NCI-H446 treated with DMSO at 0.1 percent for 48 hours (cell line): ENCODE data around the gene ADORA1.

Experiments
- DNase-seq: peaks from one replicate; lab custom pipeline; 2025; lab: John Stamatoyannopoulos, UW

Gene ADORA1

GRCh38 chr1:203095061-203095690 is 32.4 kb upstream of the ADORA1 start:
- no peak for DNase-seq

- no peak for DNase-seq
These were observed 31.0 kb upstream of the ADORA1 start for GRCh38 chr1:203096566-203096965.

GRCh38 chr1:203097001-203097400 is 30.5 kb upstream of the ADORA1 start:
- DNase-seq, result no peak

- DNase-seq, result no peak
These were observed 29.1 kb upstream of the ADORA1 start for GRCh38 chr1:203098445-203098844.

GRCh38 chr1:203098914-203099520 is 28.5 kb upstream of the ADORA1 start:
- DNase-seq, result no peak

- no peak for DNase-seq
These were observed 27.6 kb upstream of the ADORA1 start for GRCh38 chr1:203099805-203100515.

GRCh38 chr1:203100516-203100869 is 27.0 kb upstream of the ADORA1 start:
- no peak for DNase-seq

GRCh38 chr1:203101813-203102634 is 25.5 kb upstream of the ADORA1 start:
- DNase-seq, result no peak

- DNase-seq, result no peak
These were observed 24.3 kb upstream of the ADORA1 start for GRCh38 chr1:203103216-203103615.

GRCh38 chr1:203103829-203104495 is 23.6 kb upstream of the ADORA1 start:
- DNase-seq, result no peak

GRCh38 chr1:203104789-203105390 is 22.6 kb upstream of the ADORA1 start:
- DNase-seq, result no peak

GRCh38 chr1:203112475-203112874 is 15.1 kb upstream of the ADORA1 start:
- no peak for DNase-seq

GRCh38 chr1:203113308-203113707 is 14.2 kb upstream of the ADORA1 start:
- no peak for DNase-seq

- no peak for DNase-seq
These were observed 13.3 kb upstream of the ADORA1 start for GRCh38 chr1:203114202-203114601.

- no peak for DNase-seq
These were observed 11.3 kb upstream of the ADORA1 start for GRCh38 chr1:203116091-203116820.

GRCh38 chr1:203117611-203118575 is 9.6 kb upstream of the ADORA1 start:
- DNase-seq, result no peak

GRCh38 chr1:203120325-203121153 is 7.0 kb upstream of the ADORA1 start:
- DNase-seq, result no peak

- no peak for DNase-seq
These were observed 6.1 kb upstream of the ADORA1 start for GRCh38 chr1:203121186-203122015.
